Activated CD4-positive, alpha-beta T cell treated with anti-CD3 and anti-CD28 coated beads, Interleukin-2, Interleukin-4, amounts not matched to agents 100 ng/mL and 50 ng/mL, durations not matched to agents 16 hours and 8 hours (primary cell): ENCODE results near the gene RAI1.
"Not testable (repeated sequence)": the region's sequence is repeated elsewhere in the genome, so short reads cannot be mapped to it uniquely, and the experiment has no call there.

Source experiments
- DNase-seq: peaks from one replicate; pipeline ENCODE4 v3.0.0-alpha.2; 2020; ENCODE audit warnings: low spot score

The RAI1 gene

GRCh38 chr17:17798573-17799255, 117.5 kb downstream of the RAI1 start:
- no peak for DNase-seq

- no peak for DNase-seq
Observed at GRCh38 chr17:17800504-17801021, 119.3 kb downstream of the RAI1 start.

- no peak for DNase-seq
Observed at GRCh38 chr17:17801800-17802481, 120.7 kb downstream of the RAI1 start.

- DNase-seq: no peak
Observed at GRCh38 chr17:17804007-17804406, 122.7 kb downstream of the RAI1 start.

- DNase-seq: no peak
Observed at GRCh38 chr17:17805575-17805974, 124.3 kb downstream of the RAI1 start.

- no peak for DNase-seq
Observed at GRCh38 chr17:17806035-17806434, 124.8 kb downstream of the RAI1 start.

- DNase-seq: no peak
Observed at GRCh38 chr17:17806611-17807274, 125.5 kb downstream of the RAI1 start.

- no peak for DNase-seq
Observed at GRCh38 chr17:17807440-17807839, 126.2 kb downstream of the RAI1 start.

- DNase-seq: not testable (repeated sequence)
Observed at GRCh38 chr17:17808200-17808599, 126.9 kb downstream of the RAI1 start.

- DNase-seq: no peak
Observed at GRCh38 chr17:17808706-17809432, 127.6 kb downstream of the RAI1 start.

- DNase-seq: no peak
Observed at GRCh38 chr17:17809531-17810083, 128.3 kb downstream of the RAI1 start.

- DNase-seq: no peak
Observed at GRCh38 chr17:17810084-17810894, 129.0 kb downstream of the RAI1 start.

- no peak for DNase-seq
Observed at GRCh38 chr17:17810895-17811248, 129.6 kb downstream of the RAI1 start.

GRCh38 chr17:17811381-17812210, 130.3 kb downstream of the RAI1 start:
- DNase-seq: no peak

- peak; percentile 53 for DNase-seq
Observed at GRCh38 chr17:17812211-17813054, 131.2 kb downstream of the RAI1 start.

- DNase-seq: no peak
Observed at GRCh38 chr17:17813055-17813724, 131.9 kb downstream of the RAI1 start.

- no peak for DNase-seq
Observed at GRCh38 chr17:17813725-17814095, 132.5 kb downstream of the RAI1 start.

GRCh38 chr17:17814162-17815061, 133.2 kb downstream of the RAI1 start:
- no peak for DNase-seq
